ENCODE data around the gene STAP2. TPM values are rescaled to one million over a fixed set of nuclear protein-coding genes. Genes with fewer than 3 reads are reported as not detected.

The STAP2 gene
- polyA plus RNA-seq, 1 experiment, result 5.3 TPM

DNA sequence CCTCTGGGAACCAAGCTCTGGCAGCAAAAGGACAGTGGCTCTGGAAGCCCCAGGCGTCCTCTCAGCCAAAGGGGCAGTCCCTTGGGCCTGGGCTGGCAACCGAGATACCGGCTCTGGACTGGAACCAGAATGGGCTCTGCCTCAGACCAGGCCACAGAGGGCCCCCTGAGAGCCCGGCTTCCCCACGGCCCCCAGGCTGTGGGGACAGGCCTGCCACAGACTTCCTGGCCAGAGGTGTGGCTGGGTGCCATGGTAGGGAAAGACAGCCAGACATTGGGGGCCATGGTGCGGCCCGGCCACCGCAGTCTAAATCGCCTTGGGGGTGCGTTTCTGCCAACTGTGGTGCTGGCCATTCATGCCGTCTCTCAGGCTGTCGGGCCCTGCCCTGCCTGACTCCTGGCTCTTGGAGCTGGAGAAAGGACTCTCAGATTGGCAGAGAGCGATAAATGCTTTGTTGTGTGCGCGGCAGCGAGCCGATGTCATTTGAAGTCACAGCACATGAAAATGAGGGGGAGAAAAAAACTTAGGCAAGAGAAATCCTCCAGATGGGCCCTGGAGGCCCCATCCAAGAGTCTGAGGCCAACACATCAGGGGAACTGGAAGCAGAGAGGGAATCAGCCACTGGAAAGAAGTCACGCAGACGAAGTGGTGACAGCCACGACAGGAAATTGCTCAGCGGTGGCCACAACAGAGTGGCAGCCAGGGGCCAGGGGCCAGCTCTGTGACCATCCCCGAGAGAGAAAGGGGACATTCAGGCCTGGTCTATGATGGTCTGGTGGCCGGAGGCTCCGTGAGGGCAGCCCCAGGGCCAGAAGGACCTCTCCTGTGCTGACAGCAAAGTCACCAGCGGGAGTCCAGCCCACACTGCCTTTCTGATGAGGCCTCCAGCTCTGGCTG, 35.2 kb upstream of the STAP2 start:
- ChIA-PET POLR2A (interaction anchor here (0.5 to 1.6 kb wide), 3 partner anchors 17 to 97 kb away, joined by 3 to 15 read pairs (median 12); no protein-coding TSS in a partner anchor), CTCF (interaction anchor here (1.8 to 2.9 kb wide), 3 partner anchors 12 to 21 kb away, joined by 7 to 12 read pairs (median 10); no protein-coding TSS in a partner anchor)
- TF ChIP-seq, protein P1, sequence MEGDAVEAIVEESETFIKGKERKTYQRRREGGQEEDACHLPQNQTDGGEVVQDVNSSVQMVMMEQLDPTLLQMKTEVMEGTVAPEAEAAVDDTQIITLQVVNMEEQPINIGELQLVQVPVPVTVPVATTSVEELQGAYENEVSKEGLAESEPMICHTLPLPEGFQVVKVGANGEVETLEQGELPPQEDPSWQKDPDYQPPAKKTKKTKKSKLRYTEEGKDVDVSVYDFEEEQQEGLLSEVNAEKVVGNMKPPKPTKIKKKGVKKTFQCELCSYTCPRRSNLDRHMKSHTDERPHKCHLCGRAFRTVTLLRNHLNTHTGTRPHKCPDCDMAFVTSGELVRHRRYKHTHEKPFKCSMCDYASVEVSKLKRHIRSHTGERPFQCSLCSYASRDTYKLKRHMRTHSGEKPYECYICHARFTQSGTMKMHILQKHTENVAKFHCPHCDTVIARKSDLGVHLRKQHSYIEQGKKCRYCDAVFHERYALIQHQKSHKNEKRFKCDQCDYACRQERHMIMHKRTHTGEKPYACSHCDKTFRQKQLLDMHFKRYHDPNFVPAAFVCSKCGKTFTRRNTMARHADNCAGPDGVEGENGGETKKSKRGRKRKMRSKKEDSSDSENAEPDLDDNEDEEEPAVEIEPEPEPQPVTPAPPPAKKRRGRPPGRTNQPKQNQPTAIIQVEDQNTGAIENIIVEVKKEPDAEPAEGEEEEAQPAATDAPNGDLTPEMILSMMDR (IDR thresholded peaks at IDR 0.05; ENCODE audit: low read depth, low read length), result no peak
- no peak for DNase-seq (ENCODE audit: low read depth, low spot score)
- H3K27ac ChIP-seq (ENCODE audit: low read depth, low read length), result peak overlapping the region; percentile 90
- H3K9me3 ChIP-seq (ENCODE audit: control insufficient read depth, insufficient read depth, low read length), result no peaks in the 10 kb centered on the region; the same call in 1 of the 2 replicates
- no peak overlapping the region for H3K4me3 ChIP-seq (ENCODE audit: low read depth, low read length)
- no peaks in the 10 kb centered on the region for H3K27me3 ChIP-seq (ENCODE audit: control insufficient read depth, insufficient read depth, low read length)

DNA sequence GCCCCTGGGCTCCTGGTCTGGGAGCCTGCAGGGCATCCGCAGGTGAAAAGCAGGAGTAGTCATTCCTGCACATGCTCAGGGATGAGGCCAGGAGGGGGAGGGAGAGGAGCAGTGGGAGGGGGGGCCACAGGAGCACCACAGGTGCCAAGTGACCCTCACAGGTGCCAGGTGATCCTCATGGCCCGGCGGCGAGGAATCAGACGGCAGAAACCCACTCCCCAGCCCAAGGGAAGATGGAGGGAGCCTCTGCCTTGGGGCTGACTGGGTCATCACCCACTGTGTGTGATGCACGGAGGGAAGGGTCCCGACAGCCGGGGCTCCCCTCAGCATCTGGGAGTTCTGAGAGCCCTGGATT, 34.4 kb upstream of the STAP2 start:
- TF ChIP-seq, protein P1 (IDR thresholded peaks at IDR 0.05; ENCODE audit: low read depth, low read length), result no peak
- ChIA-PET CTCF (interaction anchor here (1.1 to 2.9 kb wide), 2 partner anchors 20 to 27 kb away, joined by 3 to 12 read pairs; partner anchors contain the start of gene SH3GL1), POLR2A (no interaction called here)
- no peaks in the 10 kb centered on the region; the same call in 1 of the 2 replicates for H3K9me3 ChIP-seq (ENCODE audit: control insufficient read depth, insufficient read depth, low read length)
- H3K27me3 ChIP-seq (ENCODE audit: control insufficient read depth, insufficient read depth, low read length), result no peaks in the 10 kb centered on the region
- no peak overlapping the region for H3K4me3 ChIP-seq (ENCODE audit: low read depth, low read length)
- DNase-seq (ENCODE audit: low read depth, low spot score), result no peak
- H3K27ac ChIP-seq (ENCODE audit: low read depth, low read length), result no peak overlapping the region

DNA sequence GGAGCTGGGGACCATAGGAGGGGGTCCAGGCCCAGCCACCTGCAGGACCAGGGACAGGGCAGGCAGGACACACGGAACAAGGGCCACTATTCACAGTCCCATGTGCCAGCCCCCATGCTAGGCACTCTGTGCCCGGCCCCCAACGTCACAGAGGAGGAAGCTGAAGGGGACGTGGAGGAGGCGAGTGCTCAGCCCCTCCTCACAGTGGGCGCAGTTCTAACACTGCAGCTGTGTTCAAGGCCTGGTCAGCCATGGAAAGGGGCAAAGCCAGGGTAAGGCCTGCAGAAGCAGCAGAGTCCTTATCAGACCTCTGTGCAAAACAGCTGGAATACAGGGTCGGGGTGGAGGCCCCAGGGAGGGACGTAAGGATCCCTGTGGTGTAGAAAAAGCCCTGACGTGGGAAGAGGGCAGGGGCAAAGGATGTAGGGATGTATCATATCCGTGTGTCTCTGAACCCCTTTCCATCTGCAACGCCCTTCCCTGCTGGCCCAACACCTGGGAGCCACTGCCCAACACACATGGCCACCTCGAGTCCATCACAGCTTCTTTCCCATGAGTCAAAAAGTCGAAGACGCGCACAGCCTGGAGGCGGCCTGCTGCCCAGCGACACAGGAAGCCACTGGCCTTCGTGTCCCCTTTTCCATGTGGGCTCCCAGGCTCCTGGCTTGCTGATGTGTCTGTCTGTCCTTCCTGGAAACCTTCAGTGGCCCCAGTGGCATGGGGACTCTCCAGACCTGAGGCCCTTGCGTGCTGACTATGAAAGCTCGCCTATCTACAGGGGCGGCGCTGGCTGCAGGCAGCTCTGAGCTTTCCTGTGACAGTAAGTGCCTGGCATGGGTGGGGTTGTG, 33.8 kb upstream of the STAP2 start:
- ChIA-PET CTCF (interaction anchor here (0.6 to 2.9 kb wide), 3 partner anchors 20 to 28 kb away, joined by 3 to 12 read pairs (median 3); partner anchors contain the start of gene SH3GL1), POLR2A (interaction anchor here (1.3 kb wide), 1 partner anchor 12 kb away, joined by 3 read pairs; no protein-coding TSS in a partner anchor)
- Histone ChIP-seq H3K4me3 (ENCODE audit: low read depth, low read length) (no peak overlapping the region), H3K27me3 (ENCODE audit: control insufficient read depth, insufficient read depth, low read length) (no peaks in the 10 kb centered on the region), H3K9me3 (ENCODE audit: control insufficient read depth, insufficient read depth, low read length) (no peaks in the 10 kb centered on the region; the same call in 1 of the 2 replicates), H3K27ac (ENCODE audit: low read depth, low read length) (peak overlapping the region; percentile 11)
- TF ChIP-seq, protein P1 (IDR thresholded peaks at IDR 0.05; ENCODE audit: low read depth, low read length), result no peak
- DNase-seq (ENCODE audit: low read depth, low spot score), result no peak

DNA sequence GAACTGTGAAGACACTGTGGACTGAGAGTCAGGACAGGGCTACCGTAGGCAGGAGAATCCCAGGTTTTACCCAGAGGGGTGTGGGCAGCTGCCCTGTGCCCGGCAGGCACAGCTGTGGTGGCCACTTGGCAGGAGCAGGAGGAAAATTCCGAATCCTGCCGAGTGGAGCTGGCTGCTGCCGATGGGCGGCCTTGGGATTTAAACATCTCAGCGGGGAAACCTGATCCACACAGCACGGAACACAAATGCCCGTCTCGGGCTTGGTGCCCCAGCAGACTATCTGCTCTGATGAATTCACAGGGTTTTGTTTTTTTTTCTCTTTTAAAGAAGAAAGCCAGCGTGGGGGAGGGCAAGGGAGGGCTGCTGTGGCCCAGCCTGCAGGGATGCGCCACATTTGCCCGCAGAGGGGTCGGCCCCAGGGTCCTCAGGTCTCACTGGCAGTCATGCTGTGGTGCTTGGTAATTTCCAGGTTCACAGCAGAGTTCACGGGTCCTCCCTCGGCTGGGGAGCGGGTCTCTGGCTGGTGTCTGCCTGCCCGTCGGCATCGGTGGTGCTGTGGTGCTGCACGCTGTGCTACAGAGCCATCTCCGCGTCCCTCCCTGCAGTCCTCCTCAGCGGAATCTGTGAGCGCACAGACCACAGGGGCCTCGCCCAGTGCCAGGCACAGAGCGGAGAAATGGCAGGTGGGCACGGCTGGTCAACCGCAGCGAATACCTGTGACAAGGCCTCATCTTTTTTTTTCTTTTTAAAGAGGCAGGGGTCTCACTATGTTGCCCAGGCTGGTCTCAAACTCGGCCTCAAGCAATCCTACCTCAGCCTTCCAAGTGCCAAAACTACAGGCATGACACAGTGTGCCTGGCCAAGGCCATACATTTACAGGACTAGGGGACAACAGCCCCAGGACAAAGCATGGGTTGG, 32.9 kb upstream of the STAP2 start:
- CTCF ChIA-PET, result interaction anchor here (0.6 to 2.9 kb wide), 2 partner anchors 19 to 104 kb away, joined by 4 to 12 read pairs; no protein-coding TSS in a partner anchor
- DNase-seq (ENCODE audit: low read depth, low spot score), result no peak

More for the DNA sequence above, 32.9 kb upstream of the STAP2 start:
- Histone ChIP-seq H3K27me3 (ENCODE audit: control insufficient read depth, insufficient read depth, low read length) (no peaks in the 10 kb centered on the region), H3K4me3 (ENCODE audit: low read depth, low read length) (no peak overlapping the region), H3K27ac (ENCODE audit: low read depth, low read length) (no peak overlapping the region), H3K9me3 (ENCODE audit: control insufficient read depth, insufficient read depth, low read length) (no peaks in the 10 kb centered on the region; the same call in 1 of the 2 replicates)
- TF ChIP-seq, protein P1 (IDR thresholded peaks at IDR 0.05; ENCODE audit: low read depth, low read length), result no peak
- POLR2A ChIA-PET, result interaction anchor here (1.3 kb wide), 1 partner anchor 11 kb away, joined by 3 read pairs; no protein-coding TSS in a partner anchor

Data from AG04450 (cell line).